SK-N-SH treated with all-trans-retinoic acid at 6 μM for 48 hours (cell line): ENCODE measurements around the gene ACSS3.
"Not testable (repeated sequence)": the region's sequence is repeated elsewhere in the genome, so short reads cannot be mapped to it uniquely, and the experiment has no call there.

ENCODE experiments used
- ATAC-seq: fragments of 200-7000 bp; cut with Tn5 transposase; 3 replicates; pipeline ENCODE4 v1.9.1; 2020; ENCODE audit warnings: mild to moderate bottlenecking, moderate library complexity
- ARNTL ChIP-seq: fragments of 450-650 bp; formaldehyde crosslinking; IDR thresholded peaks from 2 replicates; pipeline ENCODE4 v1.5.0; 2020; ENCODE audit warnings: low read depth, mild to moderate bottlenecking, moderate library complexity, borderline replicate concordance
- BACH2 ChIP-seq: fragments of 250-450 bp; sonication (Bioruptor Pico); IDR thresholded peaks from 2 replicates; pipeline ENCODE4 v1.9.0; 2021; ENCODE audit warnings: mild to moderate bottlenecking, borderline replicate concordance
- CREB5 ChIP-seq: fragments of 250-450 bp; sonication (Bioruptor Pico); IDR thresholded peaks from 2 replicates; pipeline ENCODE4 v1.5.1; 2020; ENCODE audit warnings: low read depth, mild to moderate bottlenecking, moderate library complexity
- CSDC2 ChIP-seq: fragments of 250-450 bp; sonication (Bioruptor Pico); IDR thresholded peaks from 2 replicates; pipeline ENCODE4 v1.5.0; 2020; ENCODE audit warnings: mild to moderate bottlenecking, moderate library complexity
- ESRRG ChIP-seq: fragments of 250-450 bp; sonication (Bioruptor Pico); IDR thresholded peaks from 2 replicates; pipeline ENCODE4 v1.6.1; 2021; ENCODE audit warnings: mild to moderate bottlenecking
- GLIS3 ChIP-seq: fragments of 250-450 bp; sonication (Bioruptor Pico); IDR thresholded peaks from 2 replicates; pipeline ENCODE4 v1.5.0; 2020; ENCODE audit warnings: mild to moderate bottlenecking, moderate library complexity
- ISL1 ChIP-seq: fragments of 250-450 bp; sonication (Bioruptor Pico); IDR thresholded peaks from 2 replicates; pipeline ENCODE4 v2.1.2; 2022; ENCODE audit warnings: mild to moderate bottlenecking, moderate library complexity
- OSR1 ChIP-seq: fragments of 250-450 bp; sonication (Bioruptor Pico); IDR thresholded peaks from 2 replicates; pipeline ENCODE4 v1.8.0; 2022; ENCODE audit warnings: moderate library complexity, mild to moderate bottlenecking, inconsistent platforms
- PPARA ChIP-seq: fragments of 250-450 bp; sonication (Bioruptor Pico); IDR thresholded peaks from 2 replicates; pipeline ENCODE4 v1.5.0; 2020; ENCODE audit warnings: mild to moderate bottlenecking, borderline replicate concordance
- RARB ChIP-seq: fragments of 250-450 bp; sonication (Bioruptor Pico); IDR thresholded peaks from 2 replicates; pipeline ENCODE4 v1.8.0; 2021; ENCODE audit warnings: mild to moderate bottlenecking, moderate library complexity
- SNAI2 ChIP-seq: fragments of 250-450 bp; sonication (Bioruptor Pico); IDR thresholded peaks from 2 replicates; pipeline ENCODE4 v1.5.0; 2020; ENCODE audit warnings: mild to moderate bottlenecking, moderate library complexity
- TCF4 ChIP-seq: fragments of 250-450 bp; sonication (Bioruptor Pico); IDR thresholded peaks from 2 replicates; pipeline ENCODE4 v1.8.0; 2021; ENCODE audit warnings: mild to moderate bottlenecking, moderate library complexity, borderline replicate concordance
- TOX ChIP-seq: fragments of 250-450 bp; sonication (Bioruptor Pico); IDR thresholded peaks from 2 replicates; pipeline ENCODE4 v1.8.0; 2021; ENCODE audit warnings: mild to moderate bottlenecking, moderate library complexity, borderline replicate concordance
- ZC3H10 ChIP-seq: fragments of 250-450 bp; sonication (Bioruptor Pico); IDR thresholded peaks from 2 replicates; pipeline ENCODE4 v1.5.1; 2021; ENCODE audit warnings: mild to moderate bottlenecking, moderate library complexity
- ZFP3 ChIP-seq: fragments of 250-450 bp; sonication (Bioruptor Pico); IDR thresholded peaks from 2 replicates; pipeline ENCODE4 v1.5.0; 2020; ENCODE audit warnings: mild to moderate bottlenecking, moderate library complexity
- ZFP30 ChIP-seq: fragments of 450-650 bp; formaldehyde crosslinking; IDR thresholded peaks from 2 replicates; pipeline ENCODE4 v1.5.0; 2022; ENCODE audit warnings: mild to moderate bottlenecking, moderate library complexity
- ZNF70 ChIP-seq: fragments of 450-650 bp; formaldehyde crosslinking; IDR thresholded peaks from 2 replicates; pipeline ENCODE4 v1.5.0; 2020; ENCODE audit warnings: mild to moderate bottlenecking, moderate library complexity
- ZNF8 ChIP-seq: fragments of 450-650 bp; formaldehyde crosslinking; IDR thresholded peaks from 2 replicates; pipeline ENCODE4 v1.5.0; 2020; ENCODE audit warnings: mild to moderate bottlenecking, moderate library complexity
- TF ChIP-seq, protein P1 (sequence below): fragments of 250-450 bp; sonication (Bioruptor Pico); IDR thresholded peaks from 2 replicates; pipeline ENCODE4 v1.8.0; 2020; ENCODE audit warnings: mild to moderate bottlenecking, moderate library complexity, borderline replicate concordance
- TF ChIP-seq, protein P2 (sequence below): fragments of 250-450 bp; sonication (Bioruptor Pico); IDR thresholded peaks from 2 replicates; pipeline ENCODE4 v1.5.1; 2021; ENCODE audit warnings: mild to moderate bottlenecking, moderate library complexity
- TF ChIP-seq, protein P3 (sequence below): fragments of 250-450 bp; sonication (Bioruptor Pico); IDR thresholded peaks from 2 replicates; pipeline ENCODE4 v1.8.0; 2021; ENCODE audit warnings: low read depth, mild to moderate bottlenecking, moderate library complexity, borderline replicate concordance
- TF ChIP-seq, protein P4 (sequence below): fragments of 250-450 bp; sonication (Bioruptor Pico); IDR thresholded peaks from 2 replicates; pipeline ENCODE4 v1.5.0; 2020; ENCODE audit warnings: mild to moderate bottlenecking, moderate library complexity

The ACSS3 gene

DNA sequence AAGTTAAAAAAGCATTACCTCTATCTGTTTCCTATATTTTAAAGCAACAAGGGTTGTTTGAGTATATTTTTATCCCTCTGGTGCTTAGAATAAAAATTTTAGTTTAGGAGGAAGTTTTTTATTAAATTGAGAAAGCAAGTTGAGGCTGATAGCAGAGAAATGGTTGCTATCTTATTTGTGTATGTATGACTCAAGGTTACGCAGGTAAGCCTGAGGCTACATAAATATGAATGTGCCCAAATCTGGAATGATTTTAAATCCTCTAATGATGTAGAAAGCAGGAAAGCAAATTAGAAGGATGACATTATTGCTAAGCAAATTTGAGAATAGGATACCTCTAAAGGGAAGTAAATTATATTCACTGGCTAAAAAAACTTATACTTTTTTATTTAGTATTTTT, 109.8 kb downstream of the ACSS3 start:
- no peak for ATAC-seq
- TF ChIP-seq ZNF8 (CRISPR knock-in tag), result no peak
- TF ChIP-seq ZC3H10 (CRISPR knock-in tag), result no peak
- TF ChIP-seq ZFP30 (CRISPR knock-in tag), result no peak
- TF ChIP-seq ISL1 (CRISPR knock-in tag), result no peak
- TF ChIP-seq TCF4 (CRISPR knock-in tag), result no peak
- TF ChIP-seq, all 23 proteins: peak for 0

DNA sequence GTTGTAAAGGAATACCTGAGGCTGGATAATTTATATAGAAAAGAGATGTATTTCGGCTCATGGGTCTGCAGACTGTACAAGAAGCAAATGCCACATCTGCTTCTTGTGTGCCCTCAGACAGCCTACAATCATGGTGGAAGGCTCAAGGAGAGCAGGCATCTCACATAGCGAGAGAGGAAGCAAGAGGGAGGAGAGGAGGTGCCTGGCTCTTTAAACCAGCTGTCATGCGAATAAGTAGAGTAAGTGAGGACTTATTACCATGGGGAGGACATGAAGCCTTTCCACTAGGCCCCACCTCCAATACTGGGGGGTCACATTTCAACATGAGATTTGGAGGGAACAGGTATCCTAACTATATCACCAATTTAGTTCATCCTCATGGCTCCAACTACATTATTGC, 118.7 kb downstream of the ACSS3 start:
- no peak for TF ChIP-seq RARB (CRISPR knock-in tag)
- TF ChIP-seq PPARA (CRISPR knock-in tag), result no peak
- no peak for TF ChIP-seq TOX (CRISPR knock-in tag)
- TF ChIP-seq ARNTL, result no peak
- TF ChIP-seq, protein P1, sequence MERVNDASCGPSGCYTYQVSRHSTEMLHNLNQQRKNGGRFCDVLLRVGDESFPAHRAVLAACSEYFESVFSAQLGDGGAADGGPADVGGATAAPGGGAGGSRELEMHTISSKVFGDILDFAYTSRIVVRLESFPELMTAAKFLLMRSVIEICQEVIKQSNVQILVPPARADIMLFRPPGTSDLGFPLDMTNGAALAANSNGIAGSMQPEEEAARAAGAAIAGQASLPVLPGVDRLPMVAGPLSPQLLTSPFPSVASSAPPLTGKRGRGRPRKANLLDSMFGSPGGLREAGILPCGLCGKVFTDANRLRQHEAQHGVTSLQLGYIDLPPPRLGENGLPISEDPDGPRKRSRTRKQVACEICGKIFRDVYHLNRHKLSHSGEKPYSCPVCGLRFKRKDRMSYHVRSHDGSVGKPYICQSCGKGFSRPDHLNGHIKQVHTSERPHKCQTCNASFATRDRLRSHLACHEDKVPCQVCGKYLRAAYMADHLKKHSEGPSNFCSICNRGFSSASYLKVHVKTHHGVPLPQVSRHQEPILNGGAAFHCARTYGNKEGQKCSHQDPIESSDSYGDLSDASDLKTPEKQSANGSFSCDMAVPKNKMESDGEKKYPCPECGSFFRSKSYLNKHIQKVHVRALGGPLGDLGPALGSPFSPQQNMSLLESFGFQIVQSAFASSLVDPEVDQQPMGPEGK (CRISPR knock-in tag), result no peak
- no peak for ATAC-seq

DNA sequence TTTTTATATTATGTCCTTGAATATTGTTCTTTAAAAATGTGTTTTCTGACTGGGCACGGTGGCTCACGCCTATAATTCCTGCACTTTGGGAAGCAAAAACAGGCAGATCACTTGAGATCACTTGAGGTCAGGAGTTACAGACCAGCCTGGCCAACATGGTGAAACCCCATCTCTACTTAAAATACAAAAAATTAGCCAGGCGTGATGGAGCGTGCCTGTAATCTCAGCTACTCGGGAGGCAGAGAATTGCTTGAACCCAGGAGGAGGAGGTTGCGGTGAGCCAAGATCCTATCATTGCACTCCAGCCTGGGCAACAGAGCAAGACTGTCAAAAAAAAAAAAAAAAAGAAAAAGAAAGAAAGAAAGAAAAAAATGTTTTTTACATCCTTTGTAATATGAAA, 122.7 kb downstream of the ACSS3 start:
- ATAC-seq, result not testable (repeated sequence)

DNA sequence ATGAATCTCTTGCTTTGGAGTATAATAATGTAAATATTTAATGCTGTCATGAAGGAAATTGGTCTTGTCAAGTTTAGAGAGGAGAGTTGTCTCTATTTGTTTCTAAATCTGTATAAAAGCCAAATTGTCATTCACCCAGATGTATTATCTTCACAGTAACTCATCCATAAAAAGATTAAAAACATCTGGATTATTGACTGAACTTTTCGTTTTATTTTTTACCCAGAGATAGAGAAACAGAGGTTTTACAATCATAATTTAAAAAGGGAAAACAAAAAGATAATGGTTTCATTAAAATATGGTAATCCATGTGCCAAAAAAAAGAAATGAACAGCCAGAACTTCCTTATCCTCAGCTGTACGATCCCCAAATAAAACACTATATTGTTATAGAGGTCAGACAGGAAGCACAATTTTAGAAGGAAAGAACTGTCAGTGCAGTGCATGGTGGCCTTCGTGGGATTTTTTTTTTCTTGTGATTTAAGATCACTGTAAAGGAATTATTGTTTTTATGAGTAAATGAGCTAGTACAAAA, 125.9 kb downstream of the ACSS3 start:
- TF ChIP-seq TCF4 (CRISPR knock-in tag) (no peak), GLIS3 (CRISPR knock-in tag) (no peak), ZFP3 (no peak), TOX (CRISPR knock-in tag) (no peak), ZFP30 (CRISPR knock-in tag) (no peak), OSR1 (no peak), RARB (CRISPR knock-in tag) (no peak), CSDC2 (CRISPR knock-in tag) (no peak)
- TF ChIP-seq, protein P2, sequence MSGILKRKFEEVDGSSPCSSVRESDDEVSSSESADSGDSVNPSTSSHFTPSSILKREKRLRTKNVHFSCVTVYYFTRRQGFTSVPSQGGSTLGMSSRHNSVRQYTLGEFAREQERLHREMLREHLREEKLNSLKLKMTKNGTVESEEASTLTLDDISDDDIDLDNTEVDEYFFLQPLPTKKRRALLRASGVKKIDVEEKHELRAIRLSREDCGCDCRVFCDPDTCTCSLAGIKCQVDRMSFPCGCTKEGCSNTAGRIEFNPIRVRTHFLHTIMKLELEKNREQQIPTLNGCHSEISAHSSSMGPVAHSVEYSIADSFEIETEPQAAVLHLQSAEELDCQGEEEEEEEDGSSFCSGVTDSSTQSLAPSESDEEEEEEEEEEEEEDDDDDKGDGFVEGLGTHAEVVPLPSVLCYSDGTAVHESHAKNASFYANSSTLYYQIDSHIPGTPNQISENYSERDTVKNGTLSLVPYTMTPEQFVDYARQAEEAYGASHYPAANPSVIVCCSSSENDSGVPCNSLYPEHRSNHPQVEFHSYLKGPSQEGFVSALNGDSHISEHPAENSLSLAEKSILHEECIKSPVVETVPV, result no peak
- TF ChIP-seq, protein P3, sequence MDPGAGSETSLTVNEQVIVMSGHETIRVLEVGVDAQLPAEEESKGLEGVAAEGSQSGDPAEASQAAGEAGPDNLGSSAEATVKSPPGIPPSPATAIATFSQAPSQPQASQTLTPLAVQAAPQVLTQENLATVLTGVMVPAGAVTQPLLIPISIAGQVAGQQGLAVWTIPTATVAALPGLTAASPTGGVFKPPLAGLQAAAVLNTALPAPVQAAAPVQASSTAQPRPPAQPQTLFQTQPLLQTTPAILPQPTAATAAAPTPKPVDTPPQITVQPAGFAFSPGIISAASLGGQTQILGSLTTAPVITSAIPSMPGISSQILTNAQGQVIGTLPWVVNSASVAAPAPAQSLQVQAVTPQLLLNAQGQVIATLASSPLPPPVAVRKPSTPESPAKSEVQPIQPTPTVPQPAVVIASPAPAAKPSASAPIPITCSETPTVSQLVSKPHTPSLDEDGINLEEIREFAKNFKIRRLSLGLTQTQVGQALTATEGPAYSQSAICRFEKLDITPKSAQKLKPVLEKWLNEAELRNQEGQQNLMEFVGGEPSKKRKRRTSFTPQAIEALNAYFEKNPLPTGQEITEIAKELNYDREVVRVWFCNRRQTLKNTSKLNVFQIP (CRISPR knock-in tag), result no peak
- ATAC-seq, result no peak

GRCh38 chr12:81205416-81205815, 127.5 kb downstream of the ACSS3 start:
- no peak for ATAC-seq
- no peak for TF ChIP-seq RARB (CRISPR knock-in tag)
- TF ChIP-seq SNAI2 (CRISPR knock-in tag), result no peak
- no peak for TF ChIP-seq ZNF70 (CRISPR knock-in tag)
- TF ChIP-seq, protein P1 (CRISPR knock-in tag), result no peak
- no peak for TF ChIP-seq OSR1
- TF ChIP-seq, protein P4, sequence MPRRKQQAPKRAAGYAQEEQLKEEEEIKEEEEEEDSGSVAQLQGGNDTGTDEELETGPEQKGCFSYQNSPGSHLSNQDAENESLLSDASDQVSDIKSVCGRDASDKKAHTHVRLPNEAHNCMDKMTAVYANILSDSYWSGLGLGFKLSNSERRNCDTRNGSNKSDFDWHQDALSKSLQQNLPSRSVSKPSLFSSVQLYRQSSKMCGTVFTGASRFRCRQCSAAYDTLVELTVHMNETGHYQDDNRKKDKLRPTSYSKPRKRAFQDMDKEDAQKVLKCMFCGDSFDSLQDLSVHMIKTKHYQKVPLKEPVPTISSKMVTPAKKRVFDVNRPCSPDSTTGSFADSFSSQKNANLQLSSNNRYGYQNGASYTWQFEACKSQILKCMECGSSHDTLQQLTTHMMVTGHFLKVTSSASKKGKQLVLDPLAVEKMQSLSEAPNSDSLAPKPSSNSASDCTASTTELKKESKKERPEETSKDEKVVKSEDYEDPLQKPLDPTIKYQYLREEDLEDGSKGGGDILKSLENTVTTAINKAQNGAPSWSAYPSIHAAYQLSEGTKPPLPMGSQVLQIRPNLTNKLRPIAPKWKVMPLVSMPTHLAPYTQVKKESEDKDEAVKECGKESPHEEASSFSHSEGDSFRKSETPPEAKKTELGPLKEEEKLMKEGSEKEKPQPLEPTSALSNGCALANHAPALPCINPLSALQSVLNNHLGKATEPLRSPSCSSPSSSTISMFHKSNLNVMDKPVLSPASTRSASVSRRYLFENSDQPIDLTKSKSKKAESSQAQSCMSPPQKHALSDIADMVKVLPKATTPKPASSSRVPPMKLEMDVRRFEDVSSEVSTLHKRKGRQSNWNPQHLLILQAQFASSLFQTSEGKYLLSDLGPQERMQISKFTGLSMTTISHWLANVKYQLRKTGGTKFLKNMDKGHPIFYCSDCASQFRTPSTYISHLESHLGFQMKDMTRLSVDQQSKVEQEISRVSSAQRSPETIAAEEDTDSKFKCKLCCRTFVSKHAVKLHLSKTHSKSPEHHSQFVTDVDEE (CRISPR knock-in tag), result no peak
- no peak for TF ChIP-seq PPARA (CRISPR knock-in tag)
- TF ChIP-seq CREB5 (CRISPR knock-in tag), result no peak
- no peak for TF ChIP-seq ZC3H10 (CRISPR knock-in tag)
- no peak for TF ChIP-seq CSDC2 (CRISPR knock-in tag)
- no peak for TF ChIP-seq ZNF8 (CRISPR knock-in tag)
- no peak for TF ChIP-seq ESRRG (CRISPR knock-in tag)
- TF ChIP-seq BACH2 (CRISPR knock-in tag), result no peak
- TF ChIP-seq ISL1 (CRISPR knock-in tag), result no peak
- TF ChIP-seq, protein P3 (CRISPR knock-in tag), result no peak
- TF ChIP-seq TCF4 (CRISPR knock-in tag), result no peak
